Measurements from ENCODE around the gene PGLYRP3.

The PGLYRP3 gene

GRCh38 chr1:153341431-153341934 lies 28.7 kb upstream of the PGLYRP3 start:
- H3K79me2 ChIP-seq (ENCODE audit: control insufficient read depth, low read length), result no peaks in the 10 kb centered on the region
- H3K4me3 ChIP-seq (ENCODE audit: low read length), result no peak overlapping the region
- H4K20me1 ChIP-seq (ENCODE audit: control insufficient read depth, insufficient read depth, low read depth, low read length), result no peaks in the 10 kb centered on the region
- H3K36me3 ChIP-seq (ENCODE audit: control insufficient read depth, low read length), result no peaks in the 10 kb centered on the region
- H3K27ac ChIP-seq (ENCODE audit: low read depth, low read length), result no peak overlapping the region
- peaks cover 15% of the 10 kb centered on the region for H3K27me3 ChIP-seq (ENCODE audit: control insufficient read depth, low read length)
- no peak overlapping the region for H3K4me2 ChIP-seq (ENCODE audit: low read length)
- TF ChIP-seq EZH2phosphoT487 (IDR thresholded peaks at IDR 0.05; ENCODE audit: borderline replicate concordance, low read length), result no peak
- TF ChIP-seq, protein P1, sequence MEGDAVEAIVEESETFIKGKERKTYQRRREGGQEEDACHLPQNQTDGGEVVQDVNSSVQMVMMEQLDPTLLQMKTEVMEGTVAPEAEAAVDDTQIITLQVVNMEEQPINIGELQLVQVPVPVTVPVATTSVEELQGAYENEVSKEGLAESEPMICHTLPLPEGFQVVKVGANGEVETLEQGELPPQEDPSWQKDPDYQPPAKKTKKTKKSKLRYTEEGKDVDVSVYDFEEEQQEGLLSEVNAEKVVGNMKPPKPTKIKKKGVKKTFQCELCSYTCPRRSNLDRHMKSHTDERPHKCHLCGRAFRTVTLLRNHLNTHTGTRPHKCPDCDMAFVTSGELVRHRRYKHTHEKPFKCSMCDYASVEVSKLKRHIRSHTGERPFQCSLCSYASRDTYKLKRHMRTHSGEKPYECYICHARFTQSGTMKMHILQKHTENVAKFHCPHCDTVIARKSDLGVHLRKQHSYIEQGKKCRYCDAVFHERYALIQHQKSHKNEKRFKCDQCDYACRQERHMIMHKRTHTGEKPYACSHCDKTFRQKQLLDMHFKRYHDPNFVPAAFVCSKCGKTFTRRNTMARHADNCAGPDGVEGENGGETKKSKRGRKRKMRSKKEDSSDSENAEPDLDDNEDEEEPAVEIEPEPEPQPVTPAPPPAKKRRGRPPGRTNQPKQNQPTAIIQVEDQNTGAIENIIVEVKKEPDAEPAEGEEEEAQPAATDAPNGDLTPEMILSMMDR (IDR thresholded peaks at IDR 0.05; ENCODE audit: low read depth, low read length, poor library complexity, severe bottlenecking), result no peak
- H3K9me2 ChIP-seq (replicated peaks; ENCODE audit: control insufficient read depth, low read length), result no peaks in the 10 kb centered on the region
- no peaks in the 10 kb centered on the region for H3F3A ChIP-seq (ENCODE audit: control insufficient read depth, insufficient read depth)
- no peaks in the 10 kb centered on the region for H3K4me1 ChIP-seq (ENCODE audit: control insufficient read depth, low read length)
- H3K9me3 ChIP-seq (ENCODE audit: control insufficient read depth, insufficient read depth, low read length), result no peaks in the 10 kb centered on the region

DNA sequence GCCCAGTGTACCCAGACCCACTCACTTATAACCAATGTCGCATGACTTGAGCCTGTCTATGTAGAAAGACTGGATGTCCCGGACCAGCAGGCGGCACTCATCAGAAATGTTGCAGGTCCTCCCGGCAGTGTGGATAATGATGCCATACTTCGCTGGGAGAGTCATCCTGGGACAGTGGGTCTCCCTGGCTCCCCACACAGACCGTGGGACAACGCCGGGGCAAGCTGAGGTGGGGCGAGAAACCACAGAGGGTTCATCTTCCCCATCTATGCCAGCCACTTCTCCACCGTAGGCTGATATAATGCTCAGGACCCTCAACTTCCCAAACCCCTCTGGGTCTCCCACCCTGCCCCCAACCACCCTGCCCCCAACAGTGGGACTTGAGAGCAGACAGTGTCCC lies 27.6 kb upstream of the PGLYRP3 start:
- no peaks in the 10 kb centered on the region for H3K9me3 ChIP-seq (ENCODE audit: control insufficient read depth, insufficient read depth, low read length)
- no peaks in the 10 kb centered on the region for H3K4me1 ChIP-seq (ENCODE audit: control insufficient read depth, low read length)
- no peaks in the 10 kb centered on the region for H4K20me1 ChIP-seq (ENCODE audit: control insufficient read depth, insufficient read depth, low read depth, low read length)
- H3K27ac ChIP-seq (ENCODE audit: low read depth, low read length), result no peak overlapping the region
- H3K79me2 ChIP-seq (ENCODE audit: control insufficient read depth, low read length), result no peaks in the 10 kb centered on the region
- no peaks in the 10 kb centered on the region for H3F3A ChIP-seq (ENCODE audit: control insufficient read depth, insufficient read depth)
- H3K9me2 ChIP-seq (replicated peaks; ENCODE audit: control insufficient read depth, low read length), result no peaks in the 10 kb centered on the region
- H3K4me3 ChIP-seq (ENCODE audit: low read length), result no peak overlapping the region
- TF ChIP-seq, protein P1 (IDR thresholded peaks at IDR 0.05; ENCODE audit: low read depth, low read length, poor library complexity, severe bottlenecking), result no peak
- TF ChIP-seq EZH2phosphoT487 (IDR thresholded peaks at IDR 0.05; ENCODE audit: borderline replicate concordance, low read length), result no peak
- H3K36me3 ChIP-seq (ENCODE audit: control insufficient read depth, low read length), result no peaks in the 10 kb centered on the region
- H3K4me2 ChIP-seq (ENCODE audit: low read length), result no peak overlapping the region
- peaks cover 9% of the 10 kb centered on the region for H3K27me3 ChIP-seq (ENCODE audit: control insufficient read depth, low read length)

GRCh38 chr1:153339802-153340201 lies 27.1 kb upstream of the PGLYRP3 start:
- Histone ChIP-seq H3K36me3 (ENCODE audit: control insufficient read depth, low read length) (no peaks in the 10 kb centered on the region), H3K27me3 (ENCODE audit: control insufficient read depth, low read length) (peaks cover 9% of the 10 kb centered on the region), H3K9me2 (replicated peaks; ENCODE audit: control insufficient read depth, low read length) (no peaks in the 10 kb centered on the region), H3F3A (ENCODE audit: control insufficient read depth, insufficient read depth) (no peaks in the 10 kb centered on the region), H3K27ac (ENCODE audit: low read depth, low read length) (no peak overlapping the region), H3K4me3 (ENCODE audit: low read length) (no peak overlapping the region), H4K20me1 (ENCODE audit: control insufficient read depth, insufficient read depth, low read depth, low read length) (no peaks in the 10 kb centered on the region), H3K9me3 (ENCODE audit: control insufficient read depth, insufficient read depth, low read length) (no peaks in the 10 kb centered on the region), H3K4me2 (ENCODE audit: low read length) (no peak overlapping the region), H3K4me1 (ENCODE audit: control insufficient read depth, low read length) (no peaks in the 10 kb centered on the region), H3K79me2 (ENCODE audit: control insufficient read depth, low read length) (no peaks in the 10 kb centered on the region)
- no peak for TF ChIP-seq EZH2phosphoT487 (IDR thresholded peaks at IDR 0.05; ENCODE audit: borderline replicate concordance, low read length)
- TF ChIP-seq, protein P1 (IDR thresholded peaks at IDR 0.05; ENCODE audit: low read depth, low read length, poor library complexity, severe bottlenecking), result no peak

Data from DOHH2 (cell line).